ENCODE data around the gene PCP4L1. TPM values are rescaled to one million over a fixed set of nuclear protein-coding genes. Genes with fewer than 3 reads are reported as not detected.
"Not testable (repeated sequence)": the region's sequence is repeated elsewhere in the genome, so short reads cannot be mapped to it uniquely, and the experiment has no call there.

PCP4L1 gene
- total RNA-seq, 2 experiments from 2014 or later = not detected

GRCh38 chr1:161315841-161316674 lies 57.5 kb downstream of the PCP4L1 start:
- H3K4me3 ChIP-seq (ENCODE audit: low read length); H3K27me3 ChIP-seq (ENCODE audit: control insufficient read depth in 1 of 2, insufficient read depth in 2 of 2, low read length in 2 of 2); intact Hi-C loops (cut with DNase I, micrococcal nuclease); H3K9me3 Mint-ChIP-seq; POLR2A ChIA-PET; H3K27ac ChIP-seq (ENCODE audit: low read depth in 1 of 2, low read length in 2 of 2); H3K36me3 ChIP-seq (ENCODE audit: insufficient read depth, low read length); ATAC-seq (ENCODE audit: poor library complexity); H3K9me3 ChIP-seq (ENCODE audit: control insufficient read depth in 1 of 2, insufficient read depth in 1 of 2, low read length in 2 of 2); H3K27me3 Mint-ChIP-seq; DNase-seq: not testable (repeated sequence)
- peaks cover 18% of the 10 kb centered on the region for H3K4me1 ChIP-seq (ENCODE audit: insufficient read depth, low read length)
- Mint-ChIP-seq H3K36me3 (ENCODE audit: low read depth) (peaks cover 31% of the 10 kb centered on the region), H3K27ac (peak overlapping the region; percentile 100), H3K4me1 (ENCODE audit: low read depth) (peaks cover 36% of the 10 kb centered on the region), H3K4me3 (peak overlapping the region; percentile 98)
- CTCF ChIA-PET = interaction anchor here (1.1 kb wide), 1 partner anchor 90 kb away, joined by 3 read pairs; the partner anchor contains the start of gene TOMM40L

- POLR2A ChIA-PET = no interaction called here
- CTCF ChIA-PET = no interaction called here
Observed at GRCh38 chr1:161324020-161324419, 65.5 kb downstream of the PCP4L1 start.

GRCh38 chr1:161330346-161330745 lies 71.8 kb downstream of the PCP4L1 start:
- Mint-ChIP-seq H3K4me3 (no peak overlapping the region), H3K27me3 (no peaks in the 10 kb centered on the region), H3K36me3 (ENCODE audit: low read depth) (peaks cover 87% of the 10 kb centered on the region), H3K4me1 (ENCODE audit: low read depth) (no peaks in the 10 kb centered on the region), H3K9me3 (no peaks in the 10 kb centered on the region), H3K27ac (no peak overlapping the region)
- Histone ChIP-seq H3K4me3 (ENCODE audit: low read length) (no peak overlapping the region), H3K4me1 (ENCODE audit: insufficient read depth, low read length) (no peaks in the 10 kb centered on the region), H3K27ac (ENCODE audit: low read depth in 1 of 2, low read length in 2 of 2) (no peak overlapping the region), H3K9me3 (ENCODE audit: control insufficient read depth in 1 of 2, insufficient read depth in 1 of 2, low read length in 2 of 2) (no peaks in the 10 kb centered on the region), H3K27me3 (ENCODE audit: control insufficient read depth in 1 of 2, insufficient read depth in 2 of 2, low read length in 2 of 2) (no peaks in the 10 kb centered on the region), H3K36me3 (ENCODE audit: insufficient read depth, low read length) (peaks cover 61% of the 10 kb centered on the region)
- intact Hi-C loops (cut with DNase I, micrococcal nuclease) = no loop called here
- CTCF ChIA-PET = no interaction called here
- no peak for DNase-seq
- POLR2A ChIA-PET = no interaction called here
- ATAC-seq (ENCODE audit: poor library complexity) = no peak
- no peak for TF ChIP-seq CTCF (IDR thresholded peaks at IDR 0.05)

More at GRCh38 chr1:161324020-161324419, 65.5 kb downstream of the PCP4L1 start:
- Histone ChIP-seq H3K4me3 (ENCODE audit: low read length) (no peak overlapping the region), H3K9me3 (ENCODE audit: control insufficient read depth in 1 of 2, insufficient read depth in 1 of 2, low read length in 2 of 2) (no peaks in the 10 kb centered on the region), H3K27ac (ENCODE audit: low read depth in 1 of 2, low read length in 2 of 2) (no peak overlapping the region), H3K36me3 (ENCODE audit: insufficient read depth, low read length) (peaks cover 33% of the 10 kb centered on the region), H3K4me1 (ENCODE audit: insufficient read depth, low read length) (peaks cover 5% of the 10 kb centered on the region), H3K27me3 (ENCODE audit: control insufficient read depth in 1 of 2, insufficient read depth in 2 of 2, low read length in 2 of 2) (no peaks in the 10 kb centered on the region)
- ATAC-seq (ENCODE audit: poor library complexity) = no peak
- H3K4me3 Mint-ChIP-seq = no peak overlapping the region
- peaks cover 64% of the 10 kb centered on the region for H3K36me3 Mint-ChIP-seq (ENCODE audit: low read depth)
- DNase-seq = peak in 2 of 14 experiments; percentile 31 to 51
- no peak for TF ChIP-seq CTCF (IDR thresholded peaks at IDR 0.05)
- H3K9me3 Mint-ChIP-seq = no peaks in the 10 kb centered on the region
- no peaks in the 10 kb centered on the region for H3K27me3 Mint-ChIP-seq
- intact Hi-C loops (cut with DNase I, micrococcal nuclease) = no loop called here
- H3K4me1 Mint-ChIP-seq (ENCODE audit: low read depth) = peaks cover 11% of the 10 kb centered on the region
- no peak overlapping the region for H3K27ac Mint-ChIP-seq
